Upper lobe of left lung (tissue), 4 donors: ENCODE data around the gene GYPB.
"Not testable (repeated sequence)": the region's sequence is repeated elsewhere in the genome, so short reads cannot be mapped to it uniquely, and the experiment has no call there.

Experiments used
- EP300 ChIP-seq, 4 donors: sonication (generic); formaldehyde crosslinking; IDR thresholded peaks; one replicate each; pipeline ENCODE4 v1.5.1; 2017; ENCODE audit warnings: antibody characterized with exemption in 4 of 4, control low read depth in 2 of 4
- POLR2AphosphoS5 ChIP-seq, 2 donors: sonication (generic); formaldehyde crosslinking; IDR thresholded peaks; one replicate each; pipeline ENCODE4 v1.5.1; 2017; ENCODE audit warnings: antibody characterized with exemption in 2 of 2
- TF ChIP-seq, protein P1 (sequence below), 6 experiments: fragments of 450-650 bp in 4 of 6; fragments of 200-600 bp in 2 of 6; sonication (generic) in 2 of 6; IDR thresholded peaks; one replicate each; pipeline ENCODE4 v1.5.1; 2016 to 2019; ENCODE audit warnings: antibody characterized with exemption in 6 of 6

DNA sequence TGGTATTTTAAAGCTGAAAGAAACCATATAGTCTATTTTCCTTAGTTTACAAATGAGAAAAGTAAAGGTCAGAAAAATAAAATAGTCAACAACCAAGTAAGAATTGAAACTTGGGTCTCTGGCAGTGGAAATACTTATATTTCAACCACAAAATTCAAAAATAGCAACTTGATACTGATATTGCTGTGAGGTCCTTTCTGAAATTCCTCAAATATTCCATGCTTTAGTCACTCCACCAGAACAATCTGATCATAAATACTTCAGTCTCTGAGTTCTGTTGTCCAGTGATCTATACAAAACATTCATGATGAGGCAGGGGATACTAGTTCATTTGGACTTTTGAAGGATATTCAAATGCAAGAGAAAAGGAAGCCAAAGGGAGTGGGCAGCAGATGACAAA lies 25.8 kb upstream of the GYPB start:
- TF ChIP-seq, protein P1, sequence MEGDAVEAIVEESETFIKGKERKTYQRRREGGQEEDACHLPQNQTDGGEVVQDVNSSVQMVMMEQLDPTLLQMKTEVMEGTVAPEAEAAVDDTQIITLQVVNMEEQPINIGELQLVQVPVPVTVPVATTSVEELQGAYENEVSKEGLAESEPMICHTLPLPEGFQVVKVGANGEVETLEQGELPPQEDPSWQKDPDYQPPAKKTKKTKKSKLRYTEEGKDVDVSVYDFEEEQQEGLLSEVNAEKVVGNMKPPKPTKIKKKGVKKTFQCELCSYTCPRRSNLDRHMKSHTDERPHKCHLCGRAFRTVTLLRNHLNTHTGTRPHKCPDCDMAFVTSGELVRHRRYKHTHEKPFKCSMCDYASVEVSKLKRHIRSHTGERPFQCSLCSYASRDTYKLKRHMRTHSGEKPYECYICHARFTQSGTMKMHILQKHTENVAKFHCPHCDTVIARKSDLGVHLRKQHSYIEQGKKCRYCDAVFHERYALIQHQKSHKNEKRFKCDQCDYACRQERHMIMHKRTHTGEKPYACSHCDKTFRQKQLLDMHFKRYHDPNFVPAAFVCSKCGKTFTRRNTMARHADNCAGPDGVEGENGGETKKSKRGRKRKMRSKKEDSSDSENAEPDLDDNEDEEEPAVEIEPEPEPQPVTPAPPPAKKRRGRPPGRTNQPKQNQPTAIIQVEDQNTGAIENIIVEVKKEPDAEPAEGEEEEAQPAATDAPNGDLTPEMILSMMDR (IDR thresholded peaks at IDR 0.05) = not testable (repeated sequence)
- not testable (repeated sequence) for TF ChIP-seq EP300, POLR2AphosphoS5 (IDR thresholded peaks at IDR 0.05)
